ENCODE results near the gene TNNC2.
"Not testable (repeated sequence)": the region's sequence is repeated elsewhere in the genome, so short reads cannot be mapped to it uniquely, and the experiment has no call there.

The TNNC2 gene

DNA sequence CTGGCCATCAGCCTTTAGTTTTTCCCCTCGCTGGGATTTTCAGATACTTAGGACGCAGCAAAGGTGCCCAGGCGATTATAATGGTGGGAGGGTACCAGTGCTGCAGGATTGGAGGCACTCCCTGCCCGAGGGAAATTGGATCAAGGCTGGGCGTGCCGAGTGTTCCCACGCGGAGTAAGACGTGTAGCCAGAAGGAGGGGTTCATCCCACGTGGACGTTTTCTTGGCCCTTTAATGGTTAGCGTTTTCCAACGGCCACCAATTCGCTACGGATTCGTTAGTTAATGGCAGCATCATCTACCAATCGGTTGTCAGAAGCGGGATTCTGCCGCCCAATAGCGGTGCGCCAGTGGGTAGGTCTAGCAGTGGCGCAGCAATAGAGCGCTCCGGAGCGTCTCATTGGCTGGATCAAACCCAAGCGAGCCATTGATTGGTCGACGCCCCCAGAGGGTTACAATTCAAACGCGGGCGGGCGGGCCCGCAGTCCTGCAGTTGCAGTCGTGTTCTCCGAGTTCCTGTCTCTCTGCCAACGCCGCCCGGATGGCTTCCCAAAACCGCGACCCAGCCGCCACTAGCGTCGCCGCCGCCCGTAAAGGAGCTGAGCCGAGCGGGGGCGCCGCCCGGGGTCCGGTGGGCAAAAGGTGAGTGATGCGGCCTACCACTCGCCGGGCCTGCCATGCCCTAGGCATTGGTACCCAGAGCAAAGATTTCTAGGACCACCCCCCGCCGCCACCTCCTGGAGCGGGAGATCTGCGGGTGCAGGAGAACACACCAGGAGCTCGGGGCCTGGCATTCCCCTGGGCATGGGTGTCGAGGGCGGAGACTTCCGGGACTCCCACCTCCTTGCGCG lies 14.7 kb downstream of the TNNC2 start, which contains the start of gene UBE2C:
TSS of gene UBE2C (plus strand) at position 488 of the 849 bp plus-strand sequence. CDS start at position 540, 52 bp downstream.
- DNase-seq (ENCODE audit: extremely low spot score): peak; percentile 99
- ChIA-PET CTCF (interaction anchor here (1.0 to 2.2 kb wide), 3 partner anchors 12 to 41 kb away, joined by 3 to 7 read pairs (median 5); no protein-coding TSS in a partner anchor), POLR2A (interaction anchor here (1.2 kb wide), 1 partner anchor 16 kb away, joined by 3 read pairs; no protein-coding TSS in a partner anchor)
- TF ChIP-seq, protein P1, sequence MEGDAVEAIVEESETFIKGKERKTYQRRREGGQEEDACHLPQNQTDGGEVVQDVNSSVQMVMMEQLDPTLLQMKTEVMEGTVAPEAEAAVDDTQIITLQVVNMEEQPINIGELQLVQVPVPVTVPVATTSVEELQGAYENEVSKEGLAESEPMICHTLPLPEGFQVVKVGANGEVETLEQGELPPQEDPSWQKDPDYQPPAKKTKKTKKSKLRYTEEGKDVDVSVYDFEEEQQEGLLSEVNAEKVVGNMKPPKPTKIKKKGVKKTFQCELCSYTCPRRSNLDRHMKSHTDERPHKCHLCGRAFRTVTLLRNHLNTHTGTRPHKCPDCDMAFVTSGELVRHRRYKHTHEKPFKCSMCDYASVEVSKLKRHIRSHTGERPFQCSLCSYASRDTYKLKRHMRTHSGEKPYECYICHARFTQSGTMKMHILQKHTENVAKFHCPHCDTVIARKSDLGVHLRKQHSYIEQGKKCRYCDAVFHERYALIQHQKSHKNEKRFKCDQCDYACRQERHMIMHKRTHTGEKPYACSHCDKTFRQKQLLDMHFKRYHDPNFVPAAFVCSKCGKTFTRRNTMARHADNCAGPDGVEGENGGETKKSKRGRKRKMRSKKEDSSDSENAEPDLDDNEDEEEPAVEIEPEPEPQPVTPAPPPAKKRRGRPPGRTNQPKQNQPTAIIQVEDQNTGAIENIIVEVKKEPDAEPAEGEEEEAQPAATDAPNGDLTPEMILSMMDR (IDR thresholded peaks at IDR 0.05; ENCODE audit: control extremely low read depth, extremely low read depth, low read depth, missing control alignments): no peak

DNA sequence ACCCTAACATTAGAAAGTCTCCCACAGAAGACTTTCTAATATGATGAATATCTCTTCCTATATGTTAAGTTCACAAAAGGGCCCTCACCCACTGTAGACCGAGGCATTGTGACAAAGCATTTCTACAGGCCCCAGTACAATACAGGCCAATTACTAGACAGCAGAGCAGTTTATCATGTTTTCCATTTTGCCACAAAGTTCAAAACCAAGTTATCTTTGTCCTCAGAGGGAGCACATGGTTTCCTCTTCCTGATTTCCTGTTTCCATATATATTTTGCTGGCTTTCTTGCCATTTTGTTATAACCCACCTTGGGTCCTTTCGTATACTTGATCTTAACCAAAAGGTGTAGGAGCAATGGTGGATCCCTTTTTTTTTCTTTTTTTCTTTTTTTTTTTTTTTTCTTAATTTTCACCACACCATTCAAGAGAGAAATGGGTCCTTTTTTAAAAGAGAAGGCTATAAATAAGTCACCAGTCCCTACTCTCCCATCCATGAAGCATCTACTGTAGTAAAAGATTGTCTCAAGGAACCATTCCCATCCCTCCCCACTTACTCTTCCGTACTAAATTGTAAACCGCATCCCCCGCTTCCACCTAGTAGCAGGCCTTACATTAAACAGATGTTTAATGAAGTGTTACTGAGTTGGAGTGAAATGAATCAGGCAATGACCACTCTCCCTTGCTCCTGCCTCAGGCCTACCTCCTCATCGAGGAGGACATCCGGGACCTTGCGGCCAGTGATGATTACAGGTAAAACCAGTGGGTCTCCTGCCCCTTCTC lies 16.7 kb downstream of the TNNC2 start:
- TF ChIP-seq, protein P1 (IDR thresholded peaks at IDR 0.05; ENCODE audit: control extremely low read depth, extremely low read depth, low read depth, missing control alignments): no peak
- DNase-seq (ENCODE audit: extremely low spot score): no peak
- ChIA-PET CTCF (interaction anchor here (1.5 to 4.0 kb wide), 2 partner anchors 11 kb away, joined by 5 to 22 read pairs; no protein-coding TSS in a partner anchor), POLR2A (no interaction called here)

DNA sequence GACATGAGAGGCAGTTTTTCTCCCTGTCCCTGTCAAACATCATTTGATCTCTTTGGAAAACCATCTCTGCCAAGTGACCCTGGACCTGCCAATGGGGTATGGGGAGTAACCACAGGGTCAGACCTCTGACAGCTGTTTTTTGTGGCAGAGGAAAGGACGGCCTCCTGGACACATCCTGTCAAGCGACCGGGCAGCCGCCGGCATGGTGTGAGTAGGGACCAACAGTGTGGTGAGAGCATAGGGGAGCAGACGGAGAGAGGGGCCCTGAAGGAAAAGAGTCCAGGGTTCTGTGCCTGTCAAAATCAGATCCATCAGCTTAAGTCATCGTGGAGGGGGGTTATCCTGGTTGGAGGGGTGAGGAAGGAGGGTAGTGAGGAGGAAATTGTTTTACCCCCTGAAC lies 25.3 kb downstream of the TNNC2 start:
- POLR2A ChIA-PET: interaction anchor here (0.6 kb wide), 1 partner anchor 26 kb away, joined by 5 read pairs; no protein-coding TSS in a partner anchor
- DNase-seq (ENCODE audit: extremely low spot score): no peak
- TF ChIP-seq, protein P1 (IDR thresholded peaks at IDR 0.05; ENCODE audit: control extremely low read depth, extremely low read depth, low read depth, missing control alignments): no peak

DNA sequence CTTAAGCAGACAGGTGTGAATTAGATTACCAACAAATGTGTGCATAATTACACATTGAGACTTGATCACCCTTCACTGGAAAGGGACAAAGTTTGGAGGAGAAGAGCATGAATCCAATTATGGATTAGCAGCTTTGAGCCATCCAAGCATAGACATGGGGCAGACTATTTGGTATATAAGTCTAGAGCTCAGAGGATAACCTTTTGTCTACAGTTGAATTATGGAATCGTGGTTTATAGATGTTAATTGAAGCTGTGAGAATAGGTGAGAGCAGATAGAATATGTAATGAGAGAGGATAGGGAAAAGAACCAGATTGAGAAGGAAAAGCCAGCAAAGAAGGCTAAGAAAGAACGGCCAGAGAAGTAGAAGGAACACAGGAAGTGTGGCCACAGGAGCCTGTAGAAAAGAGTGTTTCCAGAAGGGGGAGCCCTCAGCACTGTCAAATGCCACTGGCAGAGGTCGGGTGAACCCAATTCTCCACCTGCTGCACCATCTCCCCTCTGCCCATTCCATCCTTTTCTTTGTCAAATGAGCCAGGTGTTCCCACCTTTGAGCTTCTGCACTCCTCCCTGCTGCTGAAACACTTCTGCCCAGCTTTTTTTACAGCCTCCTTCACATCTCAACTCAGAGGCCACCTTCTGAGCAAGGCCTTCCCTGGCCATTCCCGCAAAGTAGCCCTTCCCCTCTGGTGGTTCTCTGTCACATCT lies 28.0 kb downstream of the TNNC2 start:
- ChIA-PET POLR2A (no interaction called here), CTCF (interaction anchor here (0.7 to 2.9 kb wide), 30 partner anchors 9 to 439 kb away, joined by 3 to 27 read pairs (median 4); no protein-coding TSS in a partner anchor)
- TF ChIP-seq, protein P1 (IDR thresholded peaks at IDR 0.05; ENCODE audit: control extremely low read depth, extremely low read depth, low read depth, missing control alignments): peak; percentile 69
- DNase-seq (ENCODE audit: extremely low spot score): peak; percentile 73

More for the DNA sequence above, 25.3 kb downstream of the TNNC2 start:
- CTCF ChIA-PET: no interaction called here

DNA sequence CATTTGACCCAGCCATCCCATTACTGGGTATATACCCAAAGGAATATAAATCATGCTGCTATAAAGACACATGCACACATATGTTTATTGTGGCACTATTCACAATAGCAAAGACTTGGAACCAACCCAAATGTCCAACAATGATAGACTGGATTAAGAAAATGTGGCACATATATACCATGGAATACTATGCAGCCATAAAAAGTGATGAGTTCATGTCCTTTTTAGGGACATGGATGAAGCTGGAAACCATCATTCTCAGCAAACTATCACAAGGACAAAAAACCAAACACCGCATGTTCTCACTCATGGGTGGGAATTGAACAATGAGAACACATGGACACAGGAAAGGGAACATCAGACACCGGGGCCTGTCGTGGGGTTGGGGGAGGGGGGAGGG lies 29.2 kb downstream of the TNNC2 start:
- POLR2A ChIA-PET: not testable (repeated sequence)
- CTCF ChIA-PET: interaction anchor here (0.8 to 2.9 kb wide), 11 partner anchors 8 to 434 kb away, joined by 3 to 27 read pairs (median 9); no protein-coding TSS in a partner anchor

DNA sequence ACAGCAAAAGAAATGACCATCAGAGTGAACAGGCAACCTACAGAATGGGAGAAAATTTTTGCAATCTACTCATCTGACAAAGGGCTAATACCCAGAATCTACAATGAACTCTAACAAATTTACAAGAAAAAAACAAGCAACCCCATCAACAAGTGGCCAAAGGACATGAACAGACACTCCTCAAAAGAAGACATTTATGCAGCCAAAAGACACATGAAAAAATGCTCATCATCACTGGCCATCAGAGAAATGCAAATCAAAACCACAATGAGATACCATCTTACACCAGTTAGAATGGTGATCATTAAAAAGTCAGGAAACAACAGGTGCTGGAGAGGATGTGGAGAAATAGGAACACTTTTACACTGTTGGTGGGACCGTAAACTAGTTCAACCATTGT lies 29.6 kb downstream of the TNNC2 start:
- CTCF ChIA-PET; DNase-seq (ENCODE audit: extremely low spot score); POLR2A ChIA-PET: not testable (repeated sequence)

More for the DNA sequence above, 29.2 kb downstream of the TNNC2 start:
- DNase-seq (ENCODE audit: extremely low spot score): not testable (repeated sequence)
